ENCODE results near the gene PDK2.
"Not testable (repeated sequence)": the region's sequence is repeated elsewhere in the genome, so short reads cannot be mapped to it uniquely, and the experiment has no call there.

The PDK2 gene

GRCh38 chr17:50058296-50058953 lies 36.7 kb upstream of the PDK2 start:
- in situ Hi-C loops (cut with HindIII; ENCODE audit: low sequenced_read_pairs): no loop called here

DNA sequence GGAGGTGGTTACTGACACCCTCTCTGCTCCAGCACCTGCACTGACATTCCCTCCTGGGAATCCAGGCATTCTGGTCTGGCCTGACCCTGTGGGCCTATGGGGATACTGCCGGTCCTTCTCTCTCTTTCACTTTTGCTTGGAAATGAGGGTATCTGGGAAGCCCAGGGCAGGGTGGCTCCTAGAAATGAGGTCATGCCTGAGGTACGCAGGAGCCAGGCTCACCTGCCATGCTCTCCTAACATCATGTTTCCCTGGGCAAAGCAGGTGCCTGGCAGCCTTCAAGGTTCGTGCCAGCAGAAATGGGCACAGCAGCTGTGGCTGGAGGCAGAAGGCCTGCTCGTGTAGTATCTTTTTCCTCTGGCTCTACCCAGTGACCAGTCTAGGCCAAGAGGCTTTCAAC lies 35.9 kb upstream of the PDK2 start:
- in situ Hi-C loops (cut with HindIII; ENCODE audit: low sequenced_read_pairs): no loop called here

DNA sequence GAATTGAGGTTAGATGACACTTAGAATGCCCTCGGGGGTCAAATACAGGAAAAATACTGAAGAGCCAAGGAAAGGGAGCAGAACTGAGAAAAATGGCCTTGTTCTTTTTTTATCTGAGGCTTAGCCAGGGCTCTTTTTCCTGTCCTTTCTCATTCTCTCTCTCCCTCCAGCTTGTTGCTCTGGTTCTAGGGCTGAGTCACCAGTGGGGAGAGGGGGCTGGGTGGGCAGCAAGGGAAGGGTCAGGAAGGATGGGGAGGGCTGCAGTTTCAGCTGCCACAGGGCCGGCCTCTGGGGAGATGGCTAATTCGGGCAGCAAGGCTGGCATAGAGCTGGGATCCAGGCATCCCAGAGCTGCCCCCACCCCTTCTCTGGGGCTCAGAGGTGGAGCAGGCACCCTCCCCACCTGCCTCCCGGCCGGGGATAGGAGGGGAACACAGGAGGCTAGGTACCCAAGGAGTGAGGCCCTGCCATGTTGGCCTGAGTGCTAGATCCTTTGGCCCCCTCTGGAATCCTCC lies 35.3 kb upstream of the PDK2 start:
- in situ Hi-C loops (cut with HindIII; ENCODE audit: low sequenced_read_pairs): no loop called here

- in situ Hi-C loops (cut with HindIII; ENCODE audit: low sequenced_read_pairs): no loop called here
Measured at GRCh38 chr17:50060951-50061712, 34.0 kb upstream of the PDK2 start.

DNA sequence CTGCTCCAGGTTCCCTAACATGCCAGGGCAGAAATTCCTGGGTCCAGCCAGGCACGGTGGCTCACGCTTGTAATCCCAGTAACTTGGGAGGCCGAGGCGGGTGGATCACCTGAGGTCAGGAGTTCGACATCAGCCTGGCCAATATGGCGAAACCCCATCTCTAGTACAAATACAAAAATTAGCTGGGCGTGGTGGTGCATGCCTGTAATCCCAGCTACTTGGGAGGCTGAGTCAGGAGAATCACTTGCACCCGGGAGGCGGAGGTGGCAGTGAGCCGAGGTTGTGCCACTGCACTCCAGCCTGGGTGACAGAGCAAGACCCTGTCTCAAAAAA lies 33.5 kb upstream of the PDK2 start:
- in situ Hi-C loops (cut with HindIII; ENCODE audit: low sequenced_read_pairs): not testable (repeated sequence)

DNA sequence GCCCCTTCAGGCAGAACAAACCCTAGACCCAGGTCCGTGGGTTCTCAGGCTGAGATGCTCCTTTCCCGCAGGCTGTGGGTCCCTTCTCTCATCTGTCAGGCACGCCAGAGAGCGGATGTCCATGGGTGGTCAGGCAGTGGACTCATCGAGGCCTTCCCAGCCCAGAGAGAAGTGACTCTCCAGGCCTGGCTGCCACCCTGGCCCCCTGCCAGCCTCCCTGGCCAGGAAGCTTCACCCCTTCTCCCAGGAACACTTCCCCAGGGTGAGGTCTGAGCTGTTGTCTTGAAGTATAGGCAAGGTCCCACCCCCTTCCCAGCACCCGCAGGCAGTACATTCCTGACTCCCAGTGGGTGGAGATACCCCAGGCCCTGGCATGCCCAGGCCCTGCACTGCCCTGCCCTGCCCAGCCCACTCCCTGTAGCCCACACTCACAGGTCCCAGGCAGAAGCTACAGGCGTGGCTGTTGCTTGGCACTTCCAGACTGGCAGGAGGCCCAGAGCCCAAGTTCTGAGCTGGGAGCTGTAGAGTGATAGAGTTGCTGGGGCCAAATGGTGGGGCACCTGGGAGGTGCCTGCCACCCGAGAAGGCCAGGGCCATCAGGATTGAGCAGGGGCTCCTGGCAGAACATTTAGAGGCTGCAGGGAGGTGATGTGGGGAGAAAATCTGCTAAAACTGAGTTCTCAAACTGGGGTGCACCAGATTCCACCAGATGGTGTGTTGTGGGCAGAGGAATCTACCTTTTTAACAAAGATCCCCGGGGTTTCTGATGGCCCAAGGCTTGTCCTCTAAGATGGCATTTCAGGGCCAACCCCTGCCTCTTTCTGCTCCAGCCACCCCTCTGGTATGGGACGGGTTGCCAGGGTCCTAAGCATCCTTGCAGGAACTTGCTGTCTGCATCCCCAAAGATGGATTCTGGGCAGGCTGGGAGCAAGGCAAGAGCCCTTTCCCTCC lies 32.6 kb upstream of the PDK2 start:
- in situ Hi-C loops (cut with HindIII; ENCODE audit: low sequenced_read_pairs): no loop called here

GRCh38 chr17:50063561-50064252 lies 31.4 kb upstream of the PDK2 start:
- in situ Hi-C loops (cut with HindIII; ENCODE audit: low sequenced_read_pairs): no loop called here

- in situ Hi-C loops (cut with HindIII; ENCODE audit: low sequenced_read_pairs): no loop called here
Measured at GRCh38 chr17:50064253-50065001, 30.7 kb upstream of the PDK2 start.

GRCh38 chr17:50065056-50065455 lies 30.1 kb upstream of the PDK2 start:
- in situ Hi-C loops (cut with HindIII; ENCODE audit: low sequenced_read_pairs): no loop called here

GRCh38 chr17:50066995-50067394 lies 28.2 kb upstream of the PDK2 start:
- in situ Hi-C loops (cut with HindIII; ENCODE audit: low sequenced_read_pairs): no loop called here

DNA sequence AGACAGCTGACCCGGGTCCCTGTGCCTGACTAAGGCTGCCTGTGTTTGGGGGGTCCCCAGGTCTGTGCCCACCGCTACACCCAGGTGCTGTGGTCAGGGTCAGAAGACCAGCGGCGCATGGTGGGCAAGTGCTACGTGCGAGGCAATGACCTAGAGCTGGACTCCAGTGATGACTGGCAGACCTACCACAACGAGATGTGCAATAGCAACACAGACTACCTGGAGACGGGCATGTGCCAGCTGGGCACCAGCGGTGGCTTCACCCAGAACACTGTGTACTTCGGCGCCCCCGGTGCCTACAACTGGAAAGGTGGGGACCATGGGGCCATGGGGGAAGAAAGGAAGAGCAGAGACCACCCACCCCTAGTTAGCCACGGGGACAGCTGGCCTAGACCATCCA lies 27.2 kb upstream of the PDK2 start:
- in situ Hi-C loops (cut with HindIII; ENCODE audit: low sequenced_read_pairs): no loop called here

DNA sequence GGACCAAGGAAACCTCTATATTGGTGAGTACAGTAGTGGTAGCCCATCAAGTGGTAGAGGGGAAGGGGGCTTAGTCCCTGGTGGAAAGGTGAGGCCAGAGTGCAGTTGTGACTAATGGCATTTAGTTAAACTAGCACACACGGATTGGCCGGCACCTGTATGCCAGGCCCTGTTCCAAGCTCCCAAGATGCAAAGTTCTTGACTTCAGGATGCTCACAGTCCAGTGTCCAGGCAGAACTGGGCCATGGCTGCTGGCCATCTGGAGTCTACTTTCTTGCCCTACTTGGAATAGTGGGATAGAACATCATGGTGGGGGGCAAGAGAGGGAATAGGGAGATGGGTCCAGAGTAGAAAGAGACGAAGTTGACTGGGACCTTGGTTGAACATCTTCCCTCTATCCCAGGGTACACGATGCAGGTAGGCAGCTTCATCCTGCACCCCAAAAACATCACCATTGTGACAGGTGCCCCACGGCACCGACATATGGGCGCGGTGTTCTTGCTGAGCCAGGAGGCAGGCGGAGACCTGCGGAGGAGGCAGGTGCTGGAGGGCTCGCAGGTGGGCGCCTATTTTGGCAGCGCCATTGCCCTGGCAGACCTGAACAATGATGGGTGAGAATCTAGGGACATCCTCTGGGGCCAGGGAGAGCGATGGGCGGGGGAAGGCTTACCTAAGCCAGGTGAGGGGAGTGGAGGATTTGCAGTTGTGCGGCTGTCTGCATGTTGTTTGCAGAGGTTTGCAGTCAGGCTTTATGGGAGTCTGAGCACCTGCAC lies 24.1 kb upstream of the PDK2 start:
- in situ Hi-C loops (cut with HindIII; ENCODE audit: low sequenced_read_pairs): loop anchor here (10.0 kb wide), 2 partner anchors 56 to 156 kb away; no protein-coding TSS in a partner anchor

- in situ Hi-C loops (cut with HindIII; ENCODE audit: low sequenced_read_pairs): loop anchor here (10.0 kb wide), 2 partner anchors 57 to 157 kb away; no protein-coding TSS in a partner anchor
Measured at GRCh38 chr17:50071692-50072091, 23.5 kb upstream of the PDK2 start.

DNA sequence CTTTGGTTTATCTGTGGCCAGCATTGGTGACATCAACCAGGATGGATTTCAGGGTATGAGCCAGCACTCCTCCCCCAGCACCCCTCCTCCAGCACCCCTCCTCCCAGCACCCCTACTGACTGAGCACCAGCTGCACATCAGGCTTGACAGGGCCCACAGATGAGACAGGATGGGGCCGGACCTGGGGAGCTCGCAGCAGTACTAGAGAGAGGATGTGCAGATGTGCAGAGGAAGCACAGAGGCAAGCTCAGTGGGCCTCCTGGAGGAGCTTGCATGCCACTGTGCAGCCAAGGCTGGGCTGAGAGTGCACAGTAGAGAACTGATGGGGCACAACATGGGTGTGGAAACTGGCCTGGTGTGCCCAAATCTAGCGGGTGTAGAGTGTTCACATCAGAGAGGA lies 23.0 kb upstream of the PDK2 start:
- in situ Hi-C loops (cut with HindIII; ENCODE audit: low sequenced_read_pairs): loop anchor here (10.0 kb wide), 2 partner anchors 57 to 157 kb away; no protein-coding TSS in a partner anchor

DNA sequence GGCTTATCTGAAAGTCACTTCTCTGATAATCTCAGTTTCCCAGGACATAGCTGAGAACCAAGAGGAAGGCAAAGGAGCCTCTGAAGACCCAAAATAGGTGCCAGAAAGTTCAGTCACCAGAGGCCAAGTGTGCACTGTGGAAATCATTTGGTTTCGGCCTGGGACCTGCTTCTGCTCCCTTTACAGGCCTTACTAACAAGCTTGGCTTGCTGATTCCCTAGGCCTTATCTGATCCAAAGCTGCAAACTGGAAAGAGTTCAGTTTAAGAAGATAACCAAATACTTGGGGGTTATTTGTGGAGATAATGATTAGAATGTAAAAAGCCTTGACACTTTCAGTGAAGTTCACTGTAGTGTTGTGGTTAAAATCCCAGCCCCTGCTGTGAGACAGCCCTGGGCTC lies 22.2 kb upstream of the PDK2 start:
- in situ Hi-C loops (cut with HindIII; ENCODE audit: low sequenced_read_pairs): loop anchor here (10.0 kb wide), 2 partner anchors 58 to 158 kb away; no protein-coding TSS in a partner anchor

DNA sequence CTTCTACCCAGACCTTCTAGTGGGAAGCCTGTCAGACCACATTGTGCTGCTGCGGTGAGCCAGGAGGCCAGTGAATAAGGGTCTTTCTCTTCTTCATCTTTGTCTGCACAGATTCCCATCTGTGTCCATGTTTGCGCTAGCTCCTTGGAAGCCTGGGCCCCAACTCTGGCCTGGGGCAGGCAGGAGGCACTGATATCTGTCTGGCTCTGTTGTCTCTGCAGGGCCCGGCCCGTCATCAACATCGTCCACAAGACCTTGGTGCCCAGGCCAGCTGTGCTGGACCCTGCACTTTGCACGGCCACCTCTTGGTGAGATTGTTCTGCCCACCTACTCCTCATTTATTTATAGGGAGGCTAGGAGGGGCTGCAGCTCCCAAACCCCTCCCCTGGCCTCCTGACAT lies 20.9 kb upstream of the PDK2 start:
- in situ Hi-C loops (cut with HindIII; ENCODE audit: low sequenced_read_pairs): loop anchor here (10.0 kb wide), 2 partner anchors 59 to 159 kb away; no protein-coding TSS in a partner anchor

- in situ Hi-C loops (cut with HindIII; ENCODE audit: low sequenced_read_pairs): loop anchor here (10.0 kb wide), 2 partner anchors 61 to 161 kb away; no protein-coding TSS in a partner anchor
Measured at GRCh38 chr17:50075446-50076032, 19.6 kb upstream of the PDK2 start.

DNA sequence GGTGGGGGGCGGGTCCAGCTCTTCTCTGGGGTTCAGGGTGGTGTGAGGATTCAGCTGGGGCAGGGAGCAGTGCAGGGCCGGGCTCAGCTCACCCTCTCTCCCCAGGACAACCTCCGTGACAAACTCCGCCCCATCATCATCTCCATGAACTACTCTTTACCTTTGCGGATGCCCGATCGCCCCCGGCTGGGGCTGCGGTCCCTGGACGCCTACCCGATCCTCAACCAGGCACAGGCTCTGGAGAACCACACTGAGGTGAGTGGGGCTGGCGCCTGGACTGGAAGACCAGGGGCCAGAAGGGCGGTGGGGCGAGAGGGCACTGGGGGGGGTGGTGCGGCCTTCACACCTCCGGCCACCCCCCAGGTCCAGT lies 18.9 kb upstream of the PDK2 start:
- in situ Hi-C loops (cut with HindIII; ENCODE audit: low sequenced_read_pairs): loop anchor here (10.0 kb wide), 2 partner anchors 61 to 161 kb away; no protein-coding TSS in a partner anchor

Data from endothelial cell of hepatic sinusoid (primary cell).